Measurements from ENCODE around the gene CCDC78. TPM values are rescaled to one million over a fixed set of nuclear protein-coding genes. Genes with fewer than 3 reads are reported as not detected.

The CCDC78 gene
- total RNA-seq, 6 experiments from 2014 or later, result 0.31 TPM; not detected in 5

GRCh38 chr16:766820-767640, 40.8 kb upstream of the CCDC78 start:
- H3K36me3 ChIP-seq, result no peaks in the 10 kb centered on the region
- H3K4me1 ChIP-seq, result no peaks in the 10 kb centered on the region
- DNase-seq (no peak), ATAC-seq (no peak)
- H3K27me3 ChIP-seq, result no peaks in the 10 kb centered on the region
- no peak overlapping the region for H3K4me3 ChIP-seq
- intact Hi-C loops (cut with DNase I), result no loop called here
- no peak overlapping the region for H3K27ac ChIP-seq
- no peak for TF ChIP-seq POLR2A (IDR thresholded peaks at IDR 0.05)
- no peak for TF ChIP-seq CTCF (IDR thresholded peaks at IDR 0.05)
- H3K9me3 ChIP-seq, result no peaks in the 10 kb centered on the region
- WGBS (ENCODE audit: insufficient coverage, low coverage, low lambda C conversion rate, missing lambda C conversion rate), result 66% methylated on average over 31 of the region's 48 CpGs

GRCh38 chr16:766008-766819, 40.0 kb upstream of the CCDC78 start:
- Histone ChIP-seq H3K27ac (no peak overlapping the region), H3K9me3 (no peaks in the 10 kb centered on the region), H3K4me1 (no peaks in the 10 kb centered on the region), H3K27me3 (no peaks in the 10 kb centered on the region), H3K36me3 (no peaks in the 10 kb centered on the region), H3K4me3 (no peak overlapping the region)
- ATAC-seq (peak in 1 of 4 donors; percentile 11), DNase-seq (no peak)
- whole genome bisulfite sequencing (ENCODE audit: insufficient coverage, low coverage, low lambda C conversion rate, missing lambda C conversion rate), result 60% methylated on average over 3 of the region's 29 CpGs
- no peak for TF ChIP-seq CTCF (IDR thresholded peaks at IDR 0.05)
- TF ChIP-seq POLR2A (IDR thresholded peaks at IDR 0.05), result no peak
- intact Hi-C loops (cut with DNase I), result no loop called here

GRCh38 chr16:765488-765865, 39.2 kb upstream of the CCDC78 start:
- intact Hi-C loops (cut with DNase I), result no loop called here
- no peak for DNase-seq

More at GRCh38 chr16:765488-765865, 39.2 kb upstream of the CCDC78 start:
- Histone ChIP-seq H3K36me3 (no peaks in the 10 kb centered on the region), H3K4me3 (no peak overlapping the region), H3K4me1 (no peaks in the 10 kb centered on the region), H3K27me3 (no peaks in the 10 kb centered on the region), H3K9me3 (no peaks in the 10 kb centered on the region), H3K27ac (no peak overlapping the region)
- WGBS (ENCODE audit: insufficient coverage, low coverage, low lambda C conversion rate, missing lambda C conversion rate), result no CpG with 5 or more reads among the region's 29 CpGs
- no peak for TF ChIP-seq POLR2A (IDR thresholded peaks at IDR 0.05)
- no peak for TF ChIP-seq CTCF (IDR thresholded peaks at IDR 0.05)
- ATAC-seq, result no peak
